Activated CD8-positive, alpha-beta memory T cell treated with anti-CD3 and anti-CD28 coated beads, Interleukin-2, amount 50 U/mL, for 4 hours (primary cell): ENCODE data around the gene ERICH6B.

Source experiments
- DNase-seq: peaks from one replicate; pipeline ENCODE4 v3.0.0-alpha.2; 2020

Gene ERICH6B

GRCh38 chr13:45598597-45598996, 16.9 kb downstream of the ERICH6B start:
- no peak for DNase-seq

- no peak for DNase-seq
Observed at GRCh38 chr13:45596800-45597475, 18.6 kb downstream of the ERICH6B start.

DNA sequence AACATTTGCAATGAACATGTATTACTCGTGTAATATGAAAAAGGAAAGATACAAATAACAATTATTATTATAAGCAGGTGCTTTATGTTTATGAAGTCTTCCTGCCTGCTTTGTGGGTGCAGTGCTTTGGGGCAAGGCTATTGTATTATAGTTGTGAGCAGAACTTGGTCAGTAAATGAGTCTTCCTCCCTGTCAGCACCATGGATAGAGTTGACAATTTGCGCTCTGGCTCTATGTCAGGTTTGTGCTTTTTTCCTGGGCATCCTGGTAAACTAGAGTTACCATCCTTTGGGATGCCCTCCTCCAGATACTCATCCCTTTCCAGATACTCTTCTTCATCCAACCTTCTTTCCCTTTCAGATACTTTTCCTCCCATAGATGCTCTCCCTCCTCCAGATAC, 19.6 kb downstream of the ERICH6B start:
- no peak for DNase-seq

- DNase-seq = no peak
Observed at GRCh38 chr13:45594764-45595163, 20.8 kb downstream of the ERICH6B start.

DNA sequence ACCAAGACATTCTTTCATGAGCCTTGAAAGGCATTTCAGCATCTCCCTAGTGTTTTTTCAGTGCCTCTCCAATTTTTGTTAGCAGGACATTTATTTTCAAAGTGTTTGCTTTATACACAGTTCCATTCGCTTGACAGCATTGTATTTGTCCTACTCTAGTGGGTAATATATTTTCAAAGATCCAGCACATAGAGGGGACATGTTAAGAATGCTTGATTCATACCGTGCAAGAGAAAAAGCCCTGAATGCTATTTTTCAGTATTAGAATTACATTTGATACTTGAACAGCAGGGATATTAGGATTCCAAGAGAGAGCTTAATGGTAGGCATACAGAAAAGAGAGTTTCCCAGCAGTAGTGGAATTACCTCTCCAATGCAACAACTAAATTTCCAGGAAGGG, 21.3 kb downstream of the ERICH6B start:
- no peak for DNase-seq

DNA sequence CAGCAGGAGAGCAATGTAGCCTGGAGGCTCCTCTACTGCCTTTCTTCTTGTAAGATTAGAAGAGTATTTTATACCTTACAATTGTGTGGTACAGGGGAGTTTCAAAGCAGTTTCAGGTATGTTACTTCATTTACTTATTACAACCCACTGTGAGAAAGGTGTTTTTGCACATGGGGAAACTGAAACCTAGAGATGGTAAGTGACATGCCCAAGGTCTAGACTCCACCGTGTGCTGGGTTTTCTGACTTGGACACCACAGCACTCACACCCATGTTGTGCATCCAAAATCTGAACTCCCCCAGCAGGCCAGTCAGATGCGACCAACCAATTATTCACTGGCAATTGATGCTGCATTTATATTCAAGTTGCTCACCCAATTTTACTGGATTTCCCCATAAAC, 22.8 kb downstream of the ERICH6B start:
- DNase-seq = no peak

DNA sequence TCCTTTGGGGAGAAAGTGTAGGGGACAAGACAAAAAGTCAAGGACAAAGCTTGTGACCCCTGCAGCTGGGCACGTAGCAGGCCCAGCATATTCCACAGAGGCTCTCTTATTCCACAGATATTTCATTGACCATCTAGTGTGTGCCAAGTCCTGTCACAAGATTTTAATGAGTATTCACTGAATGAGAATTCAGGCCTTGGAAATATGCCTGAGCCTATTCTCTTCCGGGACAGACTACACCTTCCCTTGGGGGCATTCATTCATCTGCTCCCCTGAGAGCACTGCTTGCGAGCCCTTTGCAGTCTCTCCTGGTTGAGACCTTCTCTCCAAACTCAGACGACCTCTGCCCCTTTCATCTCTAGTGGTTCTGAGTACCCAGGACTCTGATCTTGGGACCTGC, 25.5 kb downstream of the ERICH6B start:
- DNase-seq = no peak

DNA sequence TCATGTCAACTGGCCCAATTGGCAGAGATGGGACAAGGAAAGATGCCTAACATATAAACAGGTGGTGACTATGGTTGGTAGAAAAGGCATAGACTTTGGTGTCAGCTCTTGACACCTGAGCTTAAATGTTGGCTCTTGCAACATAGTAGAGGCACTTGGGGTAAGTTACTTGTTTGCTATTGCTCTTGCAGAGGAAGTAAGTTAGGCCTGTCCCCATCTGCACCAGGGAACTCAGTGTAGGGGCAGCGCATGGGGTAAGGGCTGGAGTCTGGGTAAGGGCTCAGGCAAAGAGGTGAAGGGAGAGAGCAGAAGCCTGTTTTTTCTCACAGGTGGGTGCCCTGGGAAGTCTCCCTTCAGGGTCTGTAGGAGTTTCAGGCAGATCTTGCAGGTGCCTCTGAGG, 27.6 kb downstream of the ERICH6B start:
- DNase-seq = no peak

- DNase-seq = no peak
Observed at GRCh38 chr13:45584816-45585215, 30.7 kb downstream of the ERICH6B start.

DNA sequence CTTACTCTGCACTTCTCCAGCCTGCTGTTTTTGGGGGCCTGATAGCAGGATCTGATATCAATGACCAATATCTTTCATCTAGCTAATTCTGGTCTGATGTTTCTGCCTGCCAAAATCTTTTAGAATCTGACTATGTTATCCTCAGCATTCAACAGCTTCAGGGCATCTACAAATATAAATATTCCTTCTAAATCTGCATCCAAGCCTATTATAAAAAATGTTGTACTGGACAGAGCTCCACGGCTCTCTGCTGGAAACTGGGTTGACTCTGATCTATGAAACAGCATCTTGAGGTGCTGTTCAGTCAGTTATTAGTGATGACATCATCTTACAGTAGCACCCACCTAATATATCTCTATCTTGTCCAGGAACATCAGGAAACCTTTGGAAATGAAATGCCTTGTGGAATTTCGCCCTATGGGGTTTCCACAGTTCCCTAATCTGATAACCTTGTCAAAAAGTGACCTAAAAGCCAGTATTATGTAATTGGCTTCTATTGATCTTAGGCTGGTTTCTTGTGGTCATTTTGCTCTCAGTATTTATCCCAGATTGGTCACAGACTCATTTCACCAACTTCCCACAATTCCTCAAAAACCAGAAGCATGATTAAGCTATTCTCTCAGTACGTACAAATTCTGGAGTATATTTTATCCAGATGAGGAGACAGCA, 33.0 kb downstream of the ERICH6B start:
- DNase-seq = no peak

- DNase-seq = no peak
Observed at GRCh38 chr13:45576466-45576865, 39.1 kb downstream of the ERICH6B start.

DNA sequence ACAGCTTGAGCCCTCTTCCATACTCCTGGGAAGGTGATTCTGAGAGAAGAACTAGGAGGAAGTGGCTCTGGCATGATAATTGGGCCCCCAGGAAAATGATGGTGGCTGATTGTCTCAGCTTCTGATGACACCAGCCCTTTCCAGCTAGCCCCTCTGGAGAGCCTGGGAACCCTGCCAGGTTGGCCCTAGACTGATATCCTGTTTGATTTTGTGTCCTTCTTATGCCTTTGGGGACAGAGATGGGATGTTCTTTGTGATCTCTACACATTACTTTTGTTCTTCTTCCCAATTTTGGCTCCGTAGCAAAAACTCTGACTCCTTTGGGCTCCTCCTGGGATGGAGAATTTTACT, 39.7 kb downstream of the ERICH6B start:
- DNase-seq = no peak

- no peak for DNase-seq
Observed at GRCh38 chr13:45575146-45575829, 40.3 kb downstream of the ERICH6B start.

DNA sequence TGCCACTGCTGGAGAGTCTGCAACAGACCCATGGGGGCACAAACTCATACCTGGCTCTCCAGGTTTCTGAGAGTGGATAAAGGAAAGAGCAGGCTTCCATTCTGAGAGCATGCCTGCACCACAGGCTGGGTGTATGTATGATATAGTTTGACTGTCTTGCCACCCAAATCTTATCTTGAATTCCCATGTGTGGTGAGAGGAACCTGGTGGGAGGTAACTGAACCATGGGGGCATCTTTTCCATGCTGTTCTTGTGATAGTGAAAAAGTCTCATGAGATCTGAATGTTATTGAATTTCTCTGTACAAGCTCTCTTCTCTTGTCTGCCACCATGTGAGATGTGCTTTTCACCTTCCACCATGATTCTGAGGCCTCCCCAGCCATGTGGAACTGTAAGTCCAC, 50.2 kb downstream of the ERICH6B start:
- DNase-seq = no peak

GRCh38 chr13:45564133-45564776, 51.3 kb downstream of the ERICH6B start:
- DNase-seq = no peak

- DNase-seq = no peak
Observed at GRCh38 chr13:45554604-45555109, 60.9 kb downstream of the ERICH6B start.

DNA sequence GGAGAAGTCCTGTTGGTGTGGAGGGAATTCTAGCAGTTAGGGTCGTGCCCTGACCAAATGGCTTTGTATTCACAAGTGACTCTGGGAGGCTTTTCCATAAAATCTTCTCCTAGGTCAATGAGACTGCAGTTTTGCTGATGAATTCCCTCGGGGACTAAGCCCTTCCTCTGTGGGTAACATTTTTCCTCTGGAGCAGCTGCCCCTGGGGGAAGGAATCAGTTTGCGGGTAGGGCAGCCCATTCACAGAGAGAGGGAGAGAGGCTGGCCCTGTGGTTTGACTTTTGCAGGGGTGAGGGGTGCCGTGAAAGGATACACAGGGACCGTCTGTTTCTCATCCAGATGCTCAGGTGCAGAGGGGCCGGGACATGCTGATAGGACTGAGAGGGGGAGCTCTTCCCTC, 67.3 kb downstream of the ERICH6B start:
- no peak for DNase-seq

DNA sequence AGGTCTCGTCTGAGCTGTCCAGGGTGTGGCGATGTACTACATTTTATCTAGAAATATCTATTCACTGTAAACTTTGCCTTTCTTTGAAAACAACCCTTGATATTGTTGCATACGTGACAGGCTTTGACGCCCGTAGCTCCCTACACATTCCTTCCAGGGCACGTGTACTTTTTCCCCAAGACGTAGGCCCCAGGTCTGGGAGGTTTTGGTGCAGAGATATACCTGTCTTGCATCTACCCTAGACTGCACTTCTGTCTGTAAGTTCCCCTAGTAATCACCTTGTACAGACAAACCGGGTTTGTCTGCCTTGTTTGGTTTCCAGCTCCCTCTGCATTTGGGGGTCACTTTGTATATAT, 69.2 kb downstream of the ERICH6B start:
- DNase-seq = no peak

- no peak for DNase-seq
Observed at GRCh38 chr13:45545686-45546409, 69.7 kb downstream of the ERICH6B start.

- no peak for DNase-seq
Observed at GRCh38 chr13:45544520-45544919, 71.0 kb downstream of the ERICH6B start.

- no peak for DNase-seq
Observed at GRCh38 chr13:45542878-45543277, 72.7 kb downstream of the ERICH6B start.

DNA sequence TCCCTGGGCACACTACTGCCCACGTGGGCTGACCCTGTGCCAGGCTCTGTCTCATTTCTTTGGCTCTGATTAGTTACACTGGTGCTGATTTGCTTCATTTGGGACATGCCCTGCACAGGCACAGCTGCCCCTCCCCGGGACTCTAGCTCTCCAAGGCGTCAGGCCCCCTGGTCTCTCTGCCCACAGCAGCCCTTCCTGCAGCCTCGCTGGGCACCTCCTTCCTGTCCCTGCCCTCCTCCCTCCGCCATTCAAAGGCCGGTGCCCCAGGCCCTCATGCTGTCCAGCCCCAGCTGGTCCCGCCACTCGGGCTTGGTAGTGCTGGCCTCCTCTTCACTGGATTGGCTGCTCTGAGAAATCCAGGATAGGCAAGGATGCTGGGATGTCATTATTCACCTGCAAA, 73.1 kb downstream of the ERICH6B start:
- DNase-seq = no peak

GRCh38 chr13:45541806-45542205, 73.7 kb downstream of the ERICH6B start:
- no peak for DNase-seq
